HG03064 (cell line): ENCODE results near the gene KLHDC3.
"Not testable (repeated sequence)": the region's sequence is repeated elsewhere in the genome, so short reads cannot be mapped to it uniquely, and the experiment has no call there.

Experiments used
- ATAC-seq: cut with Tn5 transposase; IDR thresholded peaks from one replicate; pipeline ENCODE4 v1.9.1; 2021; ENCODE audit warnings: low read depth; ENCODE audit not compliant: unreplicated experiment

KLHDC3 gene

DNA sequence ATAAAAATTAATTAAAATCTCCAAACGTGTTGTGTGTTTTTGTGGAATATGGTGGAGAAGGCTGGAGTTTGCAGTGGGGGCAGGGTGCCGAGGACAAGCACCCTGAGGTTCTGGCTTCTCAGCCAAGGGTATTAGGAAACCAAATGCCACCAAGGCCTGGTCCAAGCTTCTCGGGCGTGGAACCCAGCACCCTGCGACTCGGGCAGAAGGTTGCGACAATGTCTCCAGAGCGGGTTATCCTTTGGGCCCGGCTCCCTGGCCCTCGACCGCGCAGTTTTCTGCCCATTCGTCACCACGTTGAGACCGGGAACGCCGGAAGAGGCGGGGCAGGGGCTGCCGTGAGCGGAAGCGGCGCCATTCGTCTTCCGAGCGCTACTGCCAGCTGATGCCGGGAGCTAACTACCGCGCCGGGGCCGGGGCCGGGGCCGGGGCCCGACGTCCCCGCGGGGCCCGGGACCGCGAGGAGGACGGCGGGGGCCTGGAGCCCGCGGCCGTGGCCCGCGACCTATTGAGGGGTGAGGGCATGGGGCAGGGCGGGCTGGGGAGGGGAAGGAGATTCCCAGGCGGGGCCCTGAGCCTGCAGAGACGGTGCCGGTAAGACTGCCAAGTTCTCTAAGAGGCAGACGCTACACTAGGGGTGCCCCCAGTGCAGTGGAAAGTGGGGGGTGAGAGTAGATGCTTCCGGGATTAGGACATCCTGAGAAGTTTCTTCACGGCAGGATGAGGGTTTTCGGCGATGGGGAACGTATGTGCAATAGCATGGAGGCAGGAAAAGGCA, 7.4 kb downstream of the KLHDC3 start, which contains the start of gene RRP36:
RRP36 (plus strand) TSS at position 354 of the 778 bp plus-strand sequence; CDS start at position 386, 32 bp downstream.
- ATAC-seq = peak; percentile 64

DNA sequence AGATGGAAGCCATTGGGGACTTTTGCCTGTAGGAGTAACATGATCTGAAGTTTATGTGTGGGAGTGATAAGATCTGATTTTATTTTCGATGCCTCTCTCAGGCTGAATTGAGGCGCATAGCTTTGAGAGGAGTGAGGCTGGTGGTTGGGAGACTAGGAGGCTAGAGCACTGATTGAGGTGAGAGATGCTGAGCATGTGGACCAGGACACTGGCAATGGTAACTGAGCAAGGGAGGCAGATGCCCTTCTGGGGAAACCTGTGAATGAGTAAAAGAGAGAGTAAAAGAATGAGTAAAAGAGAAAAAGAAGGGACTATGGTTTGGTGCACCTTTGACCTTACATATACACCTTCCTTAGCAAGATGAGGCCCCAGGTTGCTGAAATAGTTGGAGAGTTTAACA, 10.4 kb downstream of the KLHDC3 start:
- no peak for ATAC-seq

GRCh38 chr6:43026365-43026764, 12.3 kb downstream of the KLHDC3 start:
- no peak for ATAC-seq

DNA sequence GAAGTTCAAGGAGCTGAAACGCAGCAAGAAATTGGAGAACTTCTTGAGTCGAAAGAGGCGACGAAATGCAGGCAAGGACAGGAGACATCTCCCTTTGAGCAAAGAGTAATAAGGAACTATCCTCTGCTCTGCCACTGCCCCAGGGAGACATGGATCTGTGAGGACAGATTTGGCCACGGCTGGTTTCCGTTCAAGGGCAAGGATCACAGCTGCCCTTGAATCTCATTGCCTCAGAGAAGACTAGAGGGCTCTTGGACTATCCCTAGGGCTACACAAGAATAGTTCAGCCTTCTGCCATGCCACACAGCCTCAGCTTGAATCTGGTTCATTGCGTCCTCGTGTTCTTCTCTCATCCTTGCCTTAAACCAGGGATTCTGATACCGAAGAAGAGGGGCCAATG, 15.1 kb downstream of the KLHDC3 start:
- ATAC-seq = no peak

DNA sequence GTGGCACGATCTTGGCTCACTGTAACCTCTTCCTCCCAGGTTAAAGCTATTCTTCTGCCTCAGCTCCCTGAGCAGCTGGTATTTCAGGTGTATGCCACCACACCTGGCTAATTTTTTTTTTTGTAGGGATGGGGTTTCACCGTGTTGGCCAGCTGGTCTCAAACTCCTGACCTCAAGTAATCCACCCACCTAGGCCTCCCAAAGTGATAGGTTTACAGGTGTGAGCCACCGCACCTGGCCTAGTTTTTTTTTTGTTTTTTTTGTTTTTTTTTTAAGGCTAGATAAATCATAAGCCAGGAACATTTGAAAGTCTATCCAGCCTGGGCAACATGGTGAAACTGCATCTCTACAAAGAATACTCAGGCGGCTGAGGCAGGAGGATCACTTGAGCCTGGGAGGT, 18.3 kb downstream of the KLHDC3 start:
- ATAC-seq = no peak

DNA sequence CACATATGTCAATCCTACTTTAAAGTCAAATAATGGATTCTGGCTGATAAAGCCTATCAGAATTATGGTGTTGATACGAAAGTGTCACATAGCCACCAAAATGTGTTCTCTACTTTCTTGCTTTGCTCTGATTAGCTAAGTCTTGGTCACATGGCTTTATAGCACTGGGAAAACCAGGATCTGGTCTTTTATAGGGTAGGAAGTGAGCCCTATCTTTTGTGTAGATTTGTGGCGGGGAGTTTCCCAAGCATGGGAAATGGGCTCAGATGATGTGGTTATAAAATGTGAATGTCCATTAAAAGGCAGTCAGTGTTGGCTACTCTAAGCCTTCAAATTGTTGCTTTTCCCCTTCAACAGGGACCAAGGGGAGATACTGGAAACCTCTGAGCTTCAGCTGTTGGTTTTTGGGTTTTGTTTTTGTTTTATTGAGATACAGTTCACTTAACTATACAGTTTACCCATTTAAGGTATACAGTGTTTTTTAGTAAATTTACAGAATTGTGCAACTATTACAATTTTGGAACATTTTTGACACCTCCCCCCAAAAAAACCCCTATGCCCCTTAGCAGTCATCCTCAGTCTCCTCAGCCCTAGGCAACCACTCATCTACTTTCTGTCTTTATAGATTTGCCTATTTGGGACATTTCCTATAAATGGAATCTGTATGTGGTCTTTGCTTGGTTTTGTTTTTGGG, 19.6 kb downstream of the KLHDC3 start:
- no peak for ATAC-seq

DNA sequence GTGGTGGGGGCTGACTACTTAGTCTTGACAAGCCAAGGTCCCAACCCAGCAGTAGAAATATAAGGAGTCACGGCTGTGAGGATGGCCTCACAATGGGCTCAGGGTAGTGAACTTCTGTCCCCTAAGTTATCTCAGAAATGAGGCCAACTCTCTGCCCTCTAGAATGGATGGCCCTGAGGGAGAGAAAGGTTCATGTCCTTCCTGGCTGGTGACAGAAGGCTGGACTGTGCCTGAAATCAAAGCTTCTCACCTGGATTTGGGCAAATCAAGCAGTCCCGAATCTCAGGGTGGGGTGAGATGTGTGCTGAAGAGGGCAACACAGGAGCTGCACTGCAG, 20.1 kb downstream of the KLHDC3 start:
- ATAC-seq = no peak

DNA sequence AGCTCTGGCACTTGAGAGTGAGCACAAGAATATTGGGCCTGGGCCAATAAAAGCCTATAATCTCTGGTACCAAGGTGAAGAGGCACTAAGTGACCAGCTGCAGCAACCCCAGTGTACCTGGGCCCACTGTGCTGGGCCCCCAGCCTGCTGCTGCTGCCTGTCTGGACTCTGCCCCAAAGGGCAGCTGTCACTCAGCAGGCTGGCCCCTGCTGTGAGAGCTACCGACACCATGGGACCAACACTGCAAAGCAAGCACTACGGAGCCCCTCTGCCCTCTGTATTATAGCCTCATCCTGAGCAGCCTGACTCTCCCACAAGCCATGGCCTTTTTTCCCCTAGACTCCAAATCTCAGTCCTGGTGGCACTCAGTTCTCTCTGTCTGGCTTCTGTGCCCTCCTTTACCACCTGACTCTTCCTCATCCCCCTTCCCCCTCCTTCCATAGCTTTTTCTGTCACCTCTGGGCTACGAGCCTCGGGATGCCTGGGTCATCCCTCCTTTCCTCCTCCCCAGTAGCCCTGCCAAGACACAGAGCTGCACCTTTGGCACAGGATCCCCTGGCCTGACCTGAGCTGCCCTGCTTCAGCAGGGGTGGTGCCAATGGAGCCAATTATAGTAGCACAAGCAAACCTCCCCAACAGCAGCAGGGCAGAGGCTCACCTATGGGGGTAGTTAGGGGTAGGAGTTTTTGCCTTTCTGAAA, 21.6 kb downstream of the KLHDC3 start:
- no peak for ATAC-seq

GRCh38 chr6:43036712-43037111, 22.7 kb downstream of the KLHDC3 start:
- ATAC-seq = no peak

DNA sequence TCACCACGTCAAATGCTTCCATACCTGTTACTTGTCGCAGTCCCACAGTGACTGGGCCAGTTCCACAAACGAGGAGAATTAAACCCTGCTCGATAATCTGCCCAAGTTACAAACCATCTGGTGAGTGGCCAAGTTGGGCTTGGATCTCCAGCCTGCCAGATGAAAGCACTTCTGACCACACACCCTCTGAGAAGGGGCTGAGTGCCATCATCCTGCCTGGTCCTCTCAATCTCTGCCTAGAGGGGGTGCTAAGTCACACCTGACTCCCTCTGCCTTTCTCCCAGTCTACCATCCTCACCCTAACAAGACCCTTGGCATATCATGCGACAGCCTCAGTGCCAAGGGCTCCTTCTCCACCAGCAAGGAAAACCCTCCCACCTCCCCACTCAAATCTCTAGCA, 23.1 kb downstream of the KLHDC3 start:
- no peak for ATAC-seq

DNA sequence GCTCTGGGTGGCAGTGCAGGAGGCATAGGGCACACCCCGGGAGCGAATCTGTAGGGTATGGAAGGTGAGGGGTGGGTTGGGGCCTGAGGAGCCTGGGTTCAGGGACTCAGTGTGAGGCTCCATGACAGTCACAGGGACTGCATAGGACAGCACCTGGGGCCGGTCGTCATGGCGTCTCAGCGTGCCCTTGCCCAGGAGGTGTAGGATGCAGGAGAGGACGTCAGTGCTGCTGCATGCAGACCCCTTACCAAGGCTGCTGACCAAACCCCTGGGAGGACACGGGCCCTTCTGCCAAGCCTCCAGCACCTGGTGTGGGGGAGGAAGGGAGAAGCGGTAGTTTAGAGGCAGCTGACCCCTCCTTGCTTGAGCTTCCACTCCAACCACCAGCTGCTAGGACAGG, 23.7 kb downstream of the KLHDC3 start:
- no peak for ATAC-seq

DNA sequence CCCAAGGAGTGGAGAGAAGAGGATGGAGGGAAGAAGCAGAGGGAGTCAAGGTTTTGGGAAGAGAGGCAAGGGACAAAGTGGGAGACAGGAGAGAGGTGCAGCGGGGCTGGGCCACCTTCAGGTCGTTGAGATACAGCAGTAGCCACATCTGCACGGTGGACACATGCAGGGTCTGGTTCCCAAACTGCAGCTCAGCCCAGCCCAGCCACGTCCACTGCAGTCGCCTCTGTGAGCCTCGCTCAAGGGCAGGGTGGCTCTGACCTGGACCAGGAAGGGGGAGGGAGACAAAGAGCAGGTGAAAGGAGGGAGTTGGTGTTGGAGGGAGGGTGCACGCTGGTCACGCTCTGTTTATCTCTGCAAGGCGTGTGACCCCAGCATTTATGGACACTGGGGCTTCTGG, 24.7 kb downstream of the KLHDC3 start:
- no peak for ATAC-seq

- no peak for ATAC-seq
Measured at GRCh38 chr6:43040542-43041257, 26.7 kb downstream of the KLHDC3 start.

GRCh38 chr6:43041475-43041874, 27.4 kb downstream of the KLHDC3 start:
- not testable (repeated sequence) for ATAC-seq

- no peak for ATAC-seq
Measured at GRCh38 chr6:43043310-43043709, 29.3 kb downstream of the KLHDC3 start.

GRCh38 chr6:43045371-43045930, 31.4 kb downstream of the KLHDC3 start:
- ATAC-seq = no peak

GRCh38 chr6:43047998-43048397, 33.9 kb downstream of the KLHDC3 start:
- no peak for ATAC-seq

DNA sequence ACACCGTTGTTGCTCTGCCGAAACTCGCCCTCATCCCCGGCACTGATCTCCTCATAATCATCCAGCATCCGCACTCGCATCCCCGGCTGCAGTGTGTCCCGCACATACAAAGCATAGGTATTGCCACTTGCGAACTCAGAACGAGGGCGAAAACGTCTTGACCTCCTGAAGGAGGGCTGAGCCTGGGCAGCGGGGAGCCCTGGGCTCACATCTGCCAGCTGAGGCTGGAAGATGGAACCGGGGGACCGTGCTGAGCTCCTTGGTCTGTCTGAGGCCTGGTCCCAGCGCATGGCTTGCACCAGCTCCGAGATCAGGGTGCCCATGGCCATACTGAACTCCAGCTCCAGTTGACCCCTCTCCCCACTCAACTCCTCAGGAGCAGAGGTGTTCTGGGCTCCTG, 36.9 kb downstream of the KLHDC3 start:
- no peak for ATAC-seq

DNA sequence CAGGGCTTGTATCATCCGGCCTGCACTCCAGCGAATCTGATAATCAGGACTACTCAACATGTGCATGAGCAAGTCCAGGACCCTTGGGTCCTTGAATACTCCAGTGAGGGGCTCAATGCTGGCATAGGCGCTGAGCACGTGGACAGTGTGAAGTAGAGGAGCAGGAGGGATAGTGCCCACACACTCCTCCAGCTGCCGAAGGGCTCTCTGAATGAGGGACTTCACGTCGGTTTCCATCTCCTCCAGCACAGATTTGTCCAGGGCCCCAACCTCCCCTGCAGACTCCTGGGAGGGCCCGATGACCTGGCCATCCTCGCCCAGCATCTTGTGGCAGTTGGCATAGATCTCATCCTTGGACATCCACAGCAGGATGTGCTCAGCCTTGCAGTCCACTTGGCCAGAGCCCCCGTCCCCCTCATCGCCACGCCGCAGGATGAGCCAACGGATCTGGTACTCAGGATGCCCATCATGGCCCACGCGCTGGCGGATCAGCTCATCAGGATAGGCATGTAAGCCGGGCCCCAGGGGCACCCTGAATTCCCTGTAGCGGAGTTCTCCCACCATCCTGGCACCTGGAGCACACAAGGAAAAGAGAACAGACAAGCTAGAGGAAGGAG, 38.3 kb downstream of the KLHDC3 start:
- ATAC-seq = no peak

- peak; percentile 17 for ATAC-seq
Measured at GRCh38 chr6:43052842-43053544, 38.9 kb downstream of the KLHDC3 start.
